PC-9 (cell line): ENCODE data around the gene EOGT. TPM values are rescaled to one million over a fixed set of nuclear protein-coding genes. Genes with fewer than 3 reads are reported as not detected.

Experiments used
- BruUV-seq: library from RNA; stranded (reverse); fragments of 400-500 nt; replicated peaks from 2 replicates; lab custom pipeline; 2021; lab: Mats Ljungman, UMichigan
- CTCF ChIA-PET: fragments of 300-600 bp; sonication (Branson Sonifier 250); formaldehyde crosslinking; loops from one replicate; lab custom pipeline; 2022; ENCODE audit warnings: antibody characterized with exemption; lab: Charles Lee
- POLR2A ChIA-PET: fragments of 300-600 bp; sonication (Branson Sonifier 250); formaldehyde crosslinking; loops from one replicate; lab custom pipeline; 2022; ENCODE audit warnings: antibody characterized with exemption; ENCODE audit not compliant: unreplicated experiment; lab: Charles Lee
- DNase-seq, 2 experiments: peaks; one replicate each; pipeline versions ENCODE4 v3.0.0 to v3.0.0-alpha.2; 2015 to 2022; ENCODE audit warnings: mixed read lengths in 1 of 2
- H2AFZ ChIP-seq: fragments of 200-600 bp; sonication (generic); 2 replicates; pipeline ENCODE4 v1.8.1; 2017; ENCODE audit warnings: antibody characterized with exemption
- H3F3A ChIP-seq: fragments of 200-600 bp; sonication (generic); 2 replicates; pipeline ENCODE4 v1.8.1; 2017; ENCODE audit warnings: antibody characterized with exemption, mild to moderate bottlenecking, low read depth; ENCODE audit not compliant: insufficient read depth
- H3K27ac ChIP-seq: fragments of 200-600 bp; sonication (generic); 2 replicates; pipeline ENCODE4 v1.6.1; 2016; ENCODE audit warnings: mixed run types
- H3K27me3 ChIP-seq: fragments of 200-600 bp; sonication (generic); 2 replicates; pipeline ENCODE4 v1.6.1; 2016; ENCODE audit warnings: low read depth, mixed run types; ENCODE audit not compliant: insufficient read depth
- H3K36me3 ChIP-seq: fragments of 200-600 bp; sonication (generic); 2 replicates; pipeline ENCODE4 v1.6.1; 2016; ENCODE audit warnings: low read depth, mixed run types
- H3K4me1 ChIP-seq: fragments of 200-600 bp; sonication (generic); replicated peaks from 2 replicates; pipeline ENCODE4 v1.6.1; 2016; ENCODE audit warnings: mixed run types; ENCODE audit not compliant: insufficient read depth
- H3K4me2 ChIP-seq: fragments of 200-600 bp; sonication (generic); 2 replicates; pipeline ENCODE4 v1.6.1; 2017; ENCODE audit warnings: mixed run types
- H3K4me3 ChIP-seq: fragments of 200-600 bp; sonication (generic); 2 replicates; pipeline ENCODE4 v1.6.1; 2016; ENCODE audit warnings: mixed run types
- H3K79me2 ChIP-seq: fragments of 200-600 bp; sonication (generic); 2 replicates; pipeline ENCODE4 v1.6.1; 2017; ENCODE audit warnings: low read depth, mixed run types
- H3K9me2 ChIP-seq: fragments of 200-600 bp; sonication (generic); 2 replicates; pipeline ENCODE4 v1.8.1; 2017; ENCODE audit warnings: mild to moderate bottlenecking; ENCODE audit not compliant: insufficient read depth
- H3K9me3 ChIP-seq: fragments of 200-600 bp; sonication (generic); 2 replicates; pipeline ENCODE4 v1.8.1; 2016; ENCODE audit warnings: low read depth; ENCODE audit not compliant: insufficient read depth
- H4K20me1 ChIP-seq: fragments of 200-600 bp; sonication (generic); 2 replicates; pipeline ENCODE4 v1.8.1; 2017; ENCODE audit not compliant: insufficient read depth
- CTCF ChIP-seq: fragments of 200-600 bp; sonication (generic); conservative IDR thresholded peaks from 2 replicates; pipeline ENCODE4 v1.6.1; 2017; ENCODE audit warnings: mixed run types, antibody characterized with exemption, mild to moderate bottlenecking, moderate library complexity
- EZH2 ChIP-seq: fragments of 200-600 bp; sonication (generic); IDR thresholded peaks from 2 replicates; pipeline ENCODE4 v1.8.0; 2017; ENCODE audit warnings: antibody characterized with exemption, low read depth
- intact Hi-C: fragments of 100-400 bp; cut with micrococcal nuclease; formaldehyde crosslinking; loops from one replicate; pipeline ENCODE4 v1.10.0; 2022; ENCODE audit not compliant: unreplicated experiment
- total RNA-seq: library from RNA; stranded (reverse); gene quantifications from 2 replicates; pipeline ENCODE4 v1.2.3, GENCODE V29; 2021

The EOGT gene
- total RNA-seq, 1 experiment from 2014 or later: 11.0 TPM

GRCh38 chr3:68973639-68974038 lies 39.8 kb downstream of the EOGT start:
- ChIA-PET CTCF (no interaction called here), POLR2A (no interaction called here)
- Histone ChIP-seq H3F3A (no peaks in the 10 kb centered on the region), H3K36me3 (no peaks in the 10 kb centered on the region), H4K20me1 (no peaks in the 10 kb centered on the region), H3K9me2 (no peaks in the 10 kb centered on the region), H3K4me1 (no peaks in the 10 kb centered on the region), H2AFZ (no peak overlapping the region), H3K79me2 (no peaks in the 10 kb centered on the region), H3K9me3 (no peaks in the 10 kb centered on the region), H3K4me2 (no peak overlapping the region), H3K4me3 (no peak overlapping the region), H3K27me3 (peaks cover 28% of the 10 kb centered on the region; the same call in 1 of the 2 replicates), H3K27ac (no peak overlapping the region)
- TF ChIP-seq CTCF (no peak), EZH2 (no peak)
- no TSS peak for BruUV-seq
- DNase-seq: no peak
- intact Hi-C loops: no loop called here

GRCh38 chr3:68972358-68972979 lies 41.0 kb downstream of the EOGT start:
- ChIA-PET POLR2A (no interaction called here), CTCF (interaction anchor here (0.7 kb wide), 1 partner anchor 79 kb away, joined by 3 read pairs; no protein-coding TSS in a partner anchor)
- H3K4me1 ChIP-seq: no peaks in the 10 kb centered on the region
- no peak for TF ChIP-seq EZH2
- peak; percentile 71 for TF ChIP-seq CTCF
- H3K27me3 ChIP-seq: peaks cover 29% of the 10 kb centered on the region; the same call in 1 of the 2 replicates
- H4K20me1 ChIP-seq: no peaks in the 10 kb centered on the region
- H3K9me2 ChIP-seq: no peaks in the 10 kb centered on the region
- DNase-seq: peak in 1 of 2 experiments; percentile 22
- intact Hi-C loops: no loop called here
- H3K36me3 ChIP-seq: no peaks in the 10 kb centered on the region
- no peaks in the 10 kb centered on the region for H3K79me2 ChIP-seq
- H3K27ac ChIP-seq: no peak overlapping the region
- no peak overlapping the region for H3K4me2 ChIP-seq
- H3K4me3 ChIP-seq: no peak overlapping the region
- BruUV-seq: no TSS peak
- H3K9me3 ChIP-seq: no peaks in the 10 kb centered on the region
- H3F3A ChIP-seq: no peaks in the 10 kb centered on the region
- no peak overlapping the region for H2AFZ ChIP-seq

DNA sequence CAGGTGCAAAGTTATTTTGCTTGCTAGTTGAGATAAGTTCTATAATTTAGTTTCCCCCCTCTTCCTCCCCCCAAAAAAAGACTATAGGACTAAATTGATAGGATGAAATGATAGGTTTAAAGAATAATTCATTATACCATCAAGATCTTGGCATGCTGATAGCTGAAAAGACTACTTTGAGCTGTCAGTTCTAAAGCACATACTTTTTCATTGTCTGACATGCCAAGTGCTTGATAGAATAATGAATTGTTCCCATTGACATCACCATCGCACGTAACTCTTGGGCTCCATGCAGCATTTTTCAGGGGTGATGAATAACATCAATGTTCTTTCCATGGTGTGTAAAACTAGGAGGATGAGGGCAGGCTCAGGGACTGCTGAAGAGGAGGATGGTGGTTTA lies 48.8 kb downstream of the EOGT start:
- Histone ChIP-seq H4K20me1 (no peaks in the 10 kb centered on the region), H3K27me3 (peaks cover 38% of the 10 kb centered on the region), H3K9me2 (no peaks in the 10 kb centered on the region), H3F3A (no peaks in the 10 kb centered on the region), H3K4me2 (no peak overlapping the region), H3K27ac (no peak overlapping the region), H3K4me1 (no peaks in the 10 kb centered on the region), H3K36me3 (no peaks in the 10 kb centered on the region), H3K79me2 (no peaks in the 10 kb centered on the region), H2AFZ (no peak overlapping the region), H3K4me3 (no peak overlapping the region), H3K9me3 (no peaks in the 10 kb centered on the region)
- TF ChIP-seq CTCF: no peak
- TF ChIP-seq EZH2: no peak
- no TSS peak for BruUV-seq
- CTCF ChIA-PET: no interaction called here
- intact Hi-C loops: no loop called here
- DNase-seq: no peak
- POLR2A ChIA-PET: no interaction called here
